Osteoblast (primary cell): ENCODE results near the gene ZNF705A. TPM values are rescaled to one million over a fixed set of nuclear protein-coding genes. Genes with fewer than 3 reads are reported as not detected.
"Not testable (repeated sequence)": the region's sequence is repeated elsewhere in the genome, so short reads cannot be mapped to it uniquely, and the experiment has no call there.

Experiments
- DNase-seq: peaks from one replicate; pipeline ENCODE4 v3.0.0; 2011; ENCODE audit warnings: low spot score, mixed read lengths; ENCODE audit not compliant: insufficient read length; ENCODE audit errors: missing footprints
- H2AFZ ChIP-seq: 2 replicates; pipeline ENCODE4 v1.6.0; 2011; ENCODE audit warnings: mild to moderate bottlenecking, low read length
- H3K27ac ChIP-seq: 2 replicates; pipeline ENCODE4 v1.5.1; 2011; ENCODE audit warnings: mild to moderate bottlenecking, low read depth, low read length, moderate library complexity
- H3K27me3 ChIP-seq: 2 replicates; pipeline ENCODE4 v1.6.0; 2012; ENCODE audit warnings: mild to moderate bottlenecking, control low read depth, inconsistent platforms, low read length, moderate library complexity; ENCODE audit not compliant: insufficient read depth
- H3K36me3 ChIP-seq: 2 replicates; pipeline ENCODE4 v1.5.1; 2011; ENCODE audit warnings: mild to moderate bottlenecking, low read length, control low read depth, moderate library complexity; ENCODE audit not compliant: insufficient read depth
- H3K4me1 ChIP-seq: 2 replicates; pipeline ENCODE4 v1.5.1; 2011; ENCODE audit warnings: mild to moderate bottlenecking, low read length, control low read depth, moderate library complexity; ENCODE audit not compliant: insufficient read depth
- H3K4me2 ChIP-seq: 2 replicates; pipeline ENCODE4 v1.6.0; 2011; ENCODE audit warnings: mild to moderate bottlenecking, low read length; ENCODE audit not compliant: insufficient read depth
- H3K4me3 ChIP-seq: fragments of 200-600 bp; sonication (generic); 3 replicates; pipeline ENCODE4 v1.5.1; 2012; ENCODE audit warnings: mild to moderate bottlenecking, low read length, inconsistent platforms; ENCODE audit not compliant: insufficient read depth
- H3K79me2 ChIP-seq: 2 replicates; pipeline ENCODE4 v1.6.0; 2012; ENCODE audit warnings: mild to moderate bottlenecking, low read length, control low read depth, inconsistent platforms; ENCODE audit not compliant: insufficient read depth
- H3K9me3 ChIP-seq: 2 replicates; pipeline ENCODE4 v1.5.1; 2011; ENCODE audit warnings: low read depth, low read length, control low read depth
- H4K20me1 ChIP-seq: 2 replicates; pipeline ENCODE4 v1.6.0; 2012; ENCODE audit warnings: mild to moderate bottlenecking, low read length, control low read depth; ENCODE audit not compliant: insufficient read depth
- total RNA-seq: library from RNA; depleted of rRNA; stranded (reverse); fragments of >200 nt; gene quantifications from 2 replicates; pipeline ENCODE4 v1.2.3, GENCODE V29; 2012

ZNF705A gene
- total RNA-seq, 1 donor, result not detected

DNA sequence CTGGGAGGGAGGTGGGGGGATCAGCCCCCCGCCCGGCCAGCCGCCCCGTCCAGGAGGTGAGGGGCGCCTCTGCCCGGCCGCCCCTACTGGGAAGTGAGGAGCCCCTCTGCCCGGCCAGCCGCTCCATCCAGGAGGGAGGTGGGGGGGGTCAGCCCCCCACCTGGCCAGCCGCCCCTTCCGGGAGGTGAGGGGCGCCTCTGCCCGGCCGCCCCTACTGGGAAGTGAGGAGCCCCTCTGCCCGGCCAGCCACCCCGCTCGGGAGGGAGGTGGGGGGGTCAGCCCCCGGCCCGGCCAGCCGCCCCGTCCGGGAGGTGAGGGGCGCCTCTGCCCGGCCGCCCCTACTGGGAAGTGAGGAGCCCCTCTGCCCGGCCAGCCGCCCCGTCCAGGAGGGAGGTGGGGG lies 27.4 kb downstream of the ZNF705A start:
- H3K27me3 ChIP-seq, H3K4me3 ChIP-seq, H4K20me1 ChIP-seq, H3K79me2 ChIP-seq, H3K36me3 ChIP-seq, H3K4me2 ChIP-seq, H3K9me3 ChIP-seq, DNase-seq, H2AFZ ChIP-seq, H3K4me1 ChIP-seq, H3K27ac ChIP-seq: not testable (repeated sequence)

DNA sequence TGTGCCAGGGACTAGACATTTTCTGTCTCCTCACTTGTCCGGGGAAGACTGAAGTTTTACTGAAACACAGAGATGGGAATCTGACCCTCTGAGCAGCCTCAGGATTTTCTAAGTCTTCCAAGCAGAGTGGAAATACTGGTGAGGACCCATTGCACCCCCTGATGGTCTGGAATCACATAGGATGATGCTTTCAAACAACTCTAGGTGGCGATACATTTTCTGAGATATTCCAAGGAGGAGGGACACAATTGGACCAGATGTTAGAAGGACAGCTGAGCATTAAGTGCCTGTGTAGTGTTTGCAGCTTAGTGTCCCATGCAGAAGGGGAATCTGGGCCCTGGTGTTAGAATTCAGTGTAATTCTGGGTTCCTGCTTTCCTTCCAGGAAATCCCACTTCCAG lies 31.3 kb downstream of the ZNF705A start:
- H3K4me3 ChIP-seq, H3K79me2 ChIP-seq, H2AFZ ChIP-seq, H3K4me2 ChIP-seq, H4K20me1 ChIP-seq, H3K4me1 ChIP-seq, H3K9me3 ChIP-seq, H3K27ac ChIP-seq, H3K36me3 ChIP-seq, DNase-seq, H3K27me3 ChIP-seq: not testable (repeated sequence)

DNA sequence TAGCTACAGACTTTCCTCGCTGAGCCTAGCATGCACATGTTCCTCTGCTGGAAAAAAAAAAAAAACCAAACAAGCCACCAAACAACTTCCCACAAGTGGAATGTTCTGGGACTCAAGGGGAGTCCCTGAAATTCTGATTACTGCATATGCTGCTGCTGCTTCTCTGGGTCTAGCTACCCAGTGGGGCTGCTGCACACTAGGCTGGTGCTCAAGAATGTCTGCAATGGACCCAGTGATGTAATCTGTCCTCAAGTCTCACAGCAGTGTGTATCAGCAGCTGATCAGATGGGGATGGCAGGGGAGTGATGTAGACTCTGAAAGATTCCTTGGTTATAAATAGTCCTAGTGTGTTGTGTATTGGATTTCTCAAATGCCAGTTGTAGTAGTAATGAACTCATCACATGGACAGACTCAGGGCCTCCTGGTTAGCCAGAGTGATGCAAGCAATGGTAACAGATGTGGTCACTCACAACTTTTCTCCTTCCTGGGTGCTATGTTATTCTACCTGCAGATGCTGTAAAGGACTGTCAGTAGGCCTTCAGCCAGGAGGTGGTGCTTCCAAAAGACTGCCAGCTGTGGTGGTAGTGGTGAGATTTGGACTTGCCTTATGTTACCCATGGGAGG lies 41.0 kb downstream of the ZNF705A start:
- not testable (repeated sequence) for H3K27me3 ChIP-seq, H3K4me2 ChIP-seq, H3K79me2 ChIP-seq, H3K27ac ChIP-seq, H3K9me3 ChIP-seq, H3K4me1 ChIP-seq, H2AFZ ChIP-seq, H3K36me3 ChIP-seq, H4K20me1 ChIP-seq, H3K4me3 ChIP-seq
- DNase-seq, result peak; percentile 86

DNA sequence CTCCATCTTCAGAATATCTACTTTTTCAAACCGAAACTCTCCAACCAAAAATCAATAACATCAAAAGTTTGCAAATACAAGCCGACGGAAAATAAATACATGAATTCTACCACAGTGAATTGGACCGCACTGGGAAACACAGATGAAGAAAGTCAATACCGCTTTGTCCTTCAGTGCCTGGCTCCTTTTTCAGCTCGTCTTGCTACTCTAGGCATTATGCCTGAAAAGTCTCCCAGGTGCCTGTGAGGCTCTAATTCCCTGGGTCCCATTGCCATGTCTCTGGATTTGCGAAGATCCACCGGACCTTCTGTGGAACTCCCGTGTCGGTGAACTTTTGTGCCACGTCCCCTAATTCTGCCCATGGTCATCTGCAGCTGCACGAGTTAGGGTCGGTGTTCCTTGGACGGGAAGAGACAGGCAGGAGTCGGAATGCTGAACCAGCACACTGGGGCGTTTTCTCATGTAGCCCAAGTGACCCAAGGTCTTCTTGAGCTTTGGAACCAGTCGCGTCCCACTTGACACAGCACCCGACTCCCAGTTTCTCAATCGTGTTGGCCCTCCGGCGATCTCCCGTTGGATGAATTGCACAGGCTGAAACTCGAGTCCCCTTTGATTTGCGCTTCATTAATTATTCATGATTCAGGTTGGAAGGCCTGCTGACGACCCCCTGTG lies 62.0 kb downstream of the ZNF705A start:
- H3K27me3 ChIP-seq, H2AFZ ChIP-seq, H3K27ac ChIP-seq, H3K4me3 ChIP-seq, H3K4me1 ChIP-seq, H4K20me1 ChIP-seq, H3K36me3 ChIP-seq, H3K4me2 ChIP-seq, H3K79me2 ChIP-seq, H3K9me3 ChIP-seq, DNase-seq: not testable (repeated sequence)

DNA sequence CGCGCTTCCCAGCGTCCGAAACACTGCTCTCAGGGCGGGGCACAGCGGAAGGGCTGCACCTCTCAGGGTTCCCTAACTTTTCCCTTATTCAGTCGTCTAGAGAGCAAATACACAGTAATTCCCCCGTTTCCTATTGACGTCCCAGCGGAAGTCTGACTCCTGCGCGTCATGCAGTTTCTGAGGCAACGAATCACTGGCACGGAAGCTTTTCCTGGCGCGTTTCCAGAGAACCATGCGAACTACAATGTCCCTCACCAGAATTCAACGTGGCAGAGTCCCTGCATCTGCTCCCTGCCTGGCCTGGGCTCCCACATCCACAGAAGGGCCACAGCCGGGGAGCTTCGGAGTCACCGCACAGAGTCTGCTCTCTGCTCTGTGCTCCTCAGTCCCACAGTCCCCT lies 64.6 kb downstream of the ZNF705A start:
- H3K4me3 ChIP-seq, H3K36me3 ChIP-seq, H4K20me1 ChIP-seq, H3K4me1 ChIP-seq, H3K27me3 ChIP-seq, H3K9me3 ChIP-seq, H3K4me2 ChIP-seq, H2AFZ ChIP-seq, DNase-seq, H3K79me2 ChIP-seq, H3K27ac ChIP-seq: not testable (repeated sequence)

DNA sequence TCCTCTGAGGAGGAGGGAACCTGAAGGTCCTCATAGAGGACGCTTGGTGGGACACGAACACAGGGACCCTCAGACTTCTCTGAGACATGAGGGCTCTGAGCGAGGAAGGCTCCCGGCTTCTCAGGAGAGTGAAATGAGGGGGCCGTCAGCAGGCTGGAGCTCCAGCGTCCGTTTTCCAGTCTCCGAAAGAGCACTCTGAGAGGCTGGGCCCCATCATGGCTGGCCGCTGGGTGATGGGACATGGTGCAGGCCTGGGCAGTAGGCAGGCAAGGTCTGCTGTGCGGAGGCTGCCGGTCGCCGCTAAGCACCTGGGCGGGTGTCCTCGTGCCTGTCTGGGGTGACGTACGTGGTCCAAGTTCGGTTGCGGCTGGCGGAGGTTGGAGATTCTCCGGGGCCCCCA lies 65.0 kb downstream of the ZNF705A start:
- DNase-seq, H3K27ac ChIP-seq, H3K4me2 ChIP-seq, H3K79me2 ChIP-seq, H3K36me3 ChIP-seq, H3K4me1 ChIP-seq, H4K20me1 ChIP-seq, H3K4me3 ChIP-seq, H3K27me3 ChIP-seq, H3K9me3 ChIP-seq, H2AFZ ChIP-seq: not testable (repeated sequence)

DNA sequence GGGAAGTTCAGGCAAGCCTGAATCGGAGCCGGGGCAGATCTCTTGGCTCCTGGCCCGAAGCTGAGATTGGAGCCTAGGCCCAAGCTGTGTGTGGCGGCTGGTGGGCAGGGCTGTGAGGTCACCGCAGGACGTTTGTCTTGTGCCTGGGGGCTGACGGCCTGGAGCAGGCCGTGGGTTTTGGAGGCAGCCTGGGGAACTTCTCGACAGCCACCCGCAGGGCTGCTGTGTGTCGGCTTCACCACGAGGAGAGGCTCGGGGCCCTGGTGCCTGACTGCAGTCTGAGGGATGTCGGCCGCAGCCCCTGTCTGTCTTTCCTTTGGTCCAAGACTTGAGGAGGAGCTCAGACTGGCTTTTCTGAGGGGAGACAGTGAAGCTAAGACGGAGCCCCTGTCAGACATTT lies 65.5 kb downstream of the ZNF705A start:
- not testable (repeated sequence) for H3K9me3 ChIP-seq, H2AFZ ChIP-seq, H3K4me1 ChIP-seq, H3K36me3 ChIP-seq, H3K27me3 ChIP-seq, H3K27ac ChIP-seq, H3K79me2 ChIP-seq, DNase-seq, H3K4me2 ChIP-seq, H3K4me3 ChIP-seq, H4K20me1 ChIP-seq

DNA sequence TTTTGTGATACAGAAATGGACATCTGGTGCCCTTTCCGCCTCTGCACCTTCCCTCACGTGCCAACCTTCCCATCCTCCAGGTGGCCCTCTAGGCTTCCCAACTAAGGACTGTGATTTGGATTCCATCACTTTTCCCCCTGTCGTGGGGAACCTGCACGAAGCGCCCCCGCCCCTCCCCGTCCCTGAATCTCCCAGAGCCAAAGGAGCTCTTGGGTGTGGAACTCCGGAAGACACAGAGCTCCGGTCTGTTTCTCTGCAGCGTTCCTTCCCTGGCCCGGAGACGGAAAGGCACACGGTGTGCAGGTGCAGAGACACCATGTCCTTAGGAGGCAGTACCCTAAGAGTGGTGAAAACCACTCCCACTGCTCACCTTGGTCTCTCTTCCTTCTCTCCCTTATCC lies 66.8 kb downstream of the ZNF705A start:
- H3K4me1 ChIP-seq, result not testable (repeated sequence)

DNA sequence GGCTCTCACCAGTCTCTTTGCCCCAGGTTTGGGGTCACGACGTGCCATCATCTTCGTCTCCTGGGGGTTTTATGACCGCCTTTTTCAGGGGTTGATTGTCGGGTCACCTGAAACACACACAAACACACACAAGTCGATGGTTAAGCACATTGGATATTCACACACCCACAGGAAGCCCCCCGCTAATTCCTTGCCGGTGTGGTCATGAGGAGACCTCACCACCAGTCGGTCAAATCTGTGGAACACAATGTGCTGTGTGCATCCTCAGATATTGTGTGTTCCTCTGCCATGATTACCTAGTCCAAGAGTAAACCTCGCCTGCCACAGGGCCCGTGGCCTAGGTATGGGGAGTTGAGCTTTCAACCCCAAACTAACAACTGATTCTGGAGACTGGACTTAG lies 68.0 kb downstream of the ZNF705A start:
- not testable (repeated sequence) for H3K27me3 ChIP-seq, H3K36me3 ChIP-seq, H3K79me2 ChIP-seq, H3K4me3 ChIP-seq, H4K20me1 ChIP-seq, H3K4me2 ChIP-seq, H3K4me1 ChIP-seq, H2AFZ ChIP-seq, H3K9me3 ChIP-seq, DNase-seq, H3K27ac ChIP-seq

More for the DNA sequence above, 66.8 kb downstream of the ZNF705A start:
- H3K9me3 ChIP-seq, DNase-seq, H2AFZ ChIP-seq, H3K36me3 ChIP-seq, H4K20me1 ChIP-seq, H3K79me2 ChIP-seq, H3K27me3 ChIP-seq, H3K4me2 ChIP-seq, H3K27ac ChIP-seq, H3K4me3 ChIP-seq: not testable (repeated sequence)
